D341Med (cell line): ENCODE data around the gene CYP2C18.
"Not testable (repeated sequence)": the region's sequence is repeated elsewhere in the genome, so short reads cannot be mapped to it uniquely, and the experiment has no call there.

Experiments
- DNase-seq: peaks from one replicate; pipeline ENCODE4 v3.0.0; 2012; ENCODE audit warnings: low spot score

The CYP2C18 gene

DNA sequence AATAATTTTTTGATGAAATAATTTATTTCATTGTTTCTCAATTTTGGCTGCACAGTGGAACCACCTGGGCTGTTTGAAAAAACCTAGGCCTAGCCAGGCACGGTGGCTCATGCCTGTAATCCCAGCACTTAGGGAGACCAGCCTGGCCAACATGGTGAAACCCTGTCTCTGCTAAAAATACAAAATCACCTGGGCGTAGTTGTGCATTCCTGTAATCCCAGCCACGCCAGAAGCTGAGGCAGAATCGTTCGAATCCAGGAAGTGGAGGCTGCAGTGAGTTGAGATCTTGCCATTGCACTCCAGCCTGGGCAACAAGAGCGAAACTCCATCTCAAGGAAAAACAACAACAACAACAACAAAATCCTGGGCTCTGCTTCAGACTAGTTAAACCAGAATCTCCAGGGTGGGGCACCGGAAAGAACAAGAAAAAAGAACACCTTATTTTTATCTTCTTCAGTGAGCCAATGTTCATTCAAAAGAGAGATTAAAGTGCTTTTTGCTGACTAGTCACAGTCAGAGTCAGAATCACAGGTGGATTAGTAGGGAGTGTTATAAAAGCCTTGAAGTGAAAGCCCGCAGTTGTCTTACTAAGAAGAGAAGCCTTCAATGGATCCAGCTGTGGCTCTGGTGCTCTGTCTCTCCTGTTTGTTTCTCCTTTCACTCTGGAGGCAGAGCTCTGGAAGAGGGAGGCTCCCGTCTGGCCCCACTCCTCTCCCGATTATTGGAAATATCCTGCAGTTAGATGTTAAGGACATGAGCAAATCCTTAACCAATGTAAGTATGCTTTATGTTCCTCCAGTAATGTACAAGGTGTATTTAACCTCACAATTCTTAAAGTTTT, at the start of gene CYP2C18:
Gene CYP2C18, plus strand, starts transcription at position 516 of the 841 bp plus-strand sequence. Its CDS starts 91 bp downstream, at position 607.
- no peak for DNase-seq

DNA sequence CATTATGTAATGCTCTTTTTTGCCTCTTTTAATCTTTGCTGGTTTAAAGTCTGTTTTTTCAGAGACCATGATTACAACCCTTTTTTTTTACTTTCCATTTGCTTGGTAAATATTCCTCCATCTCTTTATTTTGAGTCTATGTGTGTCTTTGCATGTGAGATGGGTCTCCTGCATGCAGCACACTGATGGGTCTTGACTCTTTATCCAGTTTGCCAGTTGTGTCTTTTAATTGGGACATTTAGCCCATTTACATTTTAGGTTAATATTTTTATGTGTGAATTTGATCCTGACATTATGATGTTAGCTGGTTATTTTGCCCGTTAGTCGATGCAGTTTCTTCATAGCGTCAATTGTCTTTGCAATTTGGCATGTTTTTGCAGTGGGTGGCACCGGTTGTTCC, 45.4 kb upstream of the CYP2C18 start:
- not testable (repeated sequence) for DNase-seq

DNA sequence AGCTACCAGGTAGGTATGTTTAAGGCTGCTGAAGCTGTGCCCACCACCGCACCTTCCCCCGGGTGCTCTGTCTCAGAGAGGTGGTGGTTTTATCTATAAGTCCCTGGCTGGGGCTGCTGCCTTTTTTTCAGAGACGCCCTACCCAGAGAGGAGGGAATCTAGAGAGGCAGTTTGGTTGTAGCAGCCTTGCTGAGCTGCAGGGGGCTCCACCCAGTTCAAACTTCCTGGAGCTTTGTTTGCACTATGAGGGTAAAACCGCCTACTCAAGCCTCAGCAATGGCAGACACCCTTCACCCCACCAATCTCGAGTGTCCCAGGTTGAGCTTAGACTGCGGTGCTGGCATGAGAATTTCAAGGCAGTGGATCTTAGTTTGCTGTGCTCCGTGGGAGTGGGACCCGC, 43.6 kb upstream of the CYP2C18 start:
- no peak for DNase-seq

DNA sequence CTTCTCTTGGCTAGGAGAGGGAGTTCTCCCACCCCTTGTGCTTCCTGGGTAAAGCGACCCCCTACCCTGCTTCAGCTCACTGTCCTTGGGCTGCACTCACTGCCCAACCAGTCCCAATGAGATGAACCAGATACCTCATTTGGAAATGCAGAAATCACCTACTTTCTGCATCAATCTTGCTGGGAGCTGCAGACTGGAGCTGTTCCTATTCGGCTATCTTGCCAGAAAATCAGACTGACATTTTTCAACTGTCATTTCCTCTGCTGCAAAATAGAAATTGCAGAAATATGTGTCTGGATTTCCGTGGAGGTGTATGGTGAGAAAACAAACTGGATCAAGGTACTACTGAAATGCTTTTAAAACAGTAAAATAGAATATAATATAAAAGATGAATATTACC, 43.0 kb upstream of the CYP2C18 start:
- DNase-seq: no peak

DNA sequence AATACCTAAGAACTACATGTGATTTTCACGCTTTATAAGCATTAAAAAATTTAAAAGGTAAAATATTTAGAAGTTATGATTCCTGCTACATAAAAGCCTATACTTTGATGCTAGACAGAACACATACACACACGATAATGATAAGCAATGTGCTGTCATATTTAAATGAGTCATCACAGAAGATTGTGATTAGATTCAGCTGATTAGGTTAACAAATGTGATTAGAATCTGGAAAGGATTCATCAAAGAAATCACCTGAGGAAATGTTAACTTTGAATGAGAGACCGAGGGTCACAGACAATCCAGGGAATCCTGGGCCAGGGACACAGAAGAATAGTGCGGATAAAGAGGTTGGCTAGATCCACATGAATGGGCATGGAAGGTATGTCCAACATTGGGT, 42.0 kb upstream of the CYP2C18 start:
- DNase-seq: no peak

DNA sequence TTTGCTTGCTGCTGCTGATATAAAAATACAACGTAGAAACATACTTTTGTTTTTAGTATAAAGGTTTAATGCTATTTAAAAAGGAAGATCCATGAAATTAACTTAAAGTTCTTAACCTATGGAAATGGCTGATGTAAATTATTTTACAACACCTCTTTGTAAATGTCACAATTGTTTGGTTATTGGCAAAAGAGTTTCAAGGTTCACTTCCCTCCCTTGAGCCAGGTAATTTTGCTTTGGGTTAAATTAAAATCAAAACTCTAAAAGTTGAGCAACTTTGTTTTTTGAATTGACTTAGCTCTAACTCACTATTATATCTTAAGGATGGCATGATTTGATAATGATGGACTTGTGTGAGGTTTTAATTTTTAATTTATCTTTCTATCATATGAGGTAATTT, 39.2 kb upstream of the CYP2C18 start:
- no peak for DNase-seq

DNA sequence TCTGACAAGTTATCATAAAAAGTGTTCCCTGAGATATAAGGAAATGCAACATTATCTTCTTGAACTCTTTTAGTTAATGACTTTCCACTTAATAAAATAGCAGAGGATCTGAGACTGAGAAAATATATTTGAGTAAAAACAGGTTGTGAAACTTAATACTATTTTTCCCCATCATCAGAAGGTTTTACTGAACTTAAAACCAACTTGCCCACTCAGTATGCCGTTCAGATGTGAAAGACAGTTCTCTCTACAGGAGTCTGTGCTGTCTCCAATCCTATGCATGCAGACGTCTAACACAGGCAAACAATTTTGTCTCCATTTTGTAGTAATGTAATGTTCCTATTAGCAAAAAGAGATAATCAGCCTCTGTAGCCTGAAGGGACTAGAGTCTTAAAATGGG, 38.2 kb upstream of the CYP2C18 start:
- no peak for DNase-seq

DNA sequence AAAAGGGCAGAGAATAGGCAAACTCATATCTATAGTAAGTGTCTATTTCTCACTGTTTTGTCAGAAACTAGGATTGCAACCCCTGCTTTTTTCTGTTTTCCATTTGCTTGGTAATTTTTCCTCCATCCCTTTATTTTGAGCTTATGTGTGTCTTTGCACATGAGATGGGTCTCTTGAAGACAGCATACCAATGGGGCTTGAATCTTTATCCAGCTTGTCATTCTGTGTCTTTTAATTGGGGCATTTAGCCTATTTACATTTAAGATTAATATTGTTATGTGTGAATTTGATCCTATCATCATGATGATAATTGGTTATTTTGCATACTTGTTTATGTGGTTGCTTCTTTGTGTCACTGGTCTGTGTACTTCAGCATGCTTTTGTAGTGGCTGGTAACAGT, 28.3 kb upstream of the CYP2C18 start:
- DNase-seq: not testable (repeated sequence)

DNA sequence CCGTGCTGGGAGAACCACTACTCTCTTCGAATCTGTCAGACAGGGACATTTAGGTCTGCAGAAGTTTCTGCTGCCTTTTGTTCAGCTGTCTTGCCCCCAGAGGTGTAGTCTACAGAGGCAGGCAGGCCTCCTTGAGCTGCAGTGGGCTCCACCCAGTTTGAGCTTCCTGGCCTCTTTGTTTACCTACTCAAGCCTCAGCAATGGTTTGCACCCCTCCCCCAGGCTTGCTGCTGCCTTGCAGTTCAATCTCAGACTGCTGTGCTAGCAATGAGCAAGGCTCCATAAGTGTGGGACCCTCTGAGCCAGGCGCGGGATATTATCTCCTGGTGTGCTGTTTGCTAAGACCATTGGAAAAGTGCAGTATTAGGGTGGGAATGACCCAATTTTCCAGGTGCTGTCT, 20.5 kb upstream of the CYP2C18 start:
- not testable (repeated sequence) for DNase-seq

DNA sequence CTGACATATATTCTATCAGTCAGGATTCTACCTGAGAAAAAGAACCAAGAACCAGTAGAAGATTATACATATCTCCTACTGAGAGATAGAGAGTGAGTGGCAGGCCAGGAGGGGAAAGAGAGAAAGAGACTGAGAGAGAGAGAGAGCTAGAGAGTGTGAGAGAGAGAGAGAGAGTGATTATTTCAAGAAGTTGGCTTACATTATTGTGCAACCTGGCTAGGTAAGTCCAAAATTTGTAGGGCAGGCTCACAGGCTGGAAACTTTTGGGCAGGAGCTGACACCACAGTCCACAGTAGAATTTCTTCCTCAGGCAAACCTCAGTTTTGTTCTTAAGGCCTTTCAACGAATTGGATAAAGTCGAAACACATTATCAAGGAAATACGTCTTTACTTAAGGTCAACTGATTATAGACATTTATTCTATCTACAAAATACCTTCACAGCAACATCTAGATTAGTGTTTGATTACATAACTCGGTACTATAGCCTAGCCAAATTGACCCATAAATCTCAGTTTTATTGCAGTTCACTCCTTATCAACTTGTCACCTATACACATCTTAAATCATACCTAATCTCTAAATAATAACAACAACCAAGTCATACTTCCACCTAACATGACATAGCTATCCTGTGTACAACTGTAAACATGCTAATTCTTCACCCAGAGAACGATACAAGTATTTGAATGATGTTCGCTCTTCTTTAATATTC, 17.0 kb upstream of the CYP2C18 start:
- no peak for DNase-seq

DNA sequence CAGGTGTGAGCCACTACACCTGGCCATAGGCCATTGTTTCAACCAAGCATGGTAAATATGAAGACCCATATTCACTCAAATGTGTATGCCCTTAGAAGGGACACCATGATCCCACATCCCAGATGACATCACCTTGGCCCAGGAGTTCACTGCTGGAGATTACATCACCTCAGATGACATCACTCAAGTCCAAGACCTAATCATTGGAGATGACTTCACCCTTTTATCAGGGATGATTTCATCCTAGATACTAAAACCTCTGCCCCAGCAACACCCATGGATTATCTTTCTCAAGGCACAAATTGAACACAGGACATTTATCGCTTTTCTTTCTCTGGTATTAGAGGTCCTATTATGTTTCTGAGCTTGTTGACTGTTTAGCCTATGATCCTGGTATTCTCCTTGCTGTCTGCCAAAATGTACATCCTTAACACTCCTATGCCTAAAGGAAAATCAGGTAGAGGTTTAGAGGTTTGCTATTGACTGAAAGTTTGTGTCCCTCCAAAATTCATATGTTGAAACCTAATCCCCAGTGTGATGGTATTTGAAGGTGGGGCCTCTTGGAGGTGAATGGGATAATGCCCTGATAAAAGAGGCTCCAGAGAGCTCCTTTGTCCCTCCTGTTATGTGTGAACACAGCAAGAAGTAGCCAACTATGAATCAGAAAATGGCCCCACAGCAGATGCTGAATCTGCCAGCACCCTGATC, 9.8 kb upstream of the CYP2C18 start:
- DNase-seq: no peak

DNA sequence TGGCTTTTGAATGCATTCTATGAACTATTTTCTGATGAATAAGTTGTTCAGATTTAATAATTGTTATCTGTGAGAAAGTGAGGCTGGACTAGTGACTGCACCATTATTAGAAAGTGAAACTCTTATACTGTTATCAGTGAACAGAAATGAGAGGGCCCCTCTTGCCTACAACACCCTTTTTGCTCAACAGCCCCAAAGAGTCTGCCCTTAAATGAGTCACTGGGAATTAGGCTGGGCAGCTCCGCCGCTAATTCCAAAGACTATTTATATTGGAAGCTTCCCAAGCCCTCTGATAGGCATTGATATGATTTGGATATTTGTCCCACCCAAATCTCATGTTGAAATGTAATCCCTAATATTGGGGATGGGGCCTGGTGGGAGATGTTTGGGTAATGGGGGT, 7.0 kb upstream of the CYP2C18 start:
- DNase-seq: no peak

DNA sequence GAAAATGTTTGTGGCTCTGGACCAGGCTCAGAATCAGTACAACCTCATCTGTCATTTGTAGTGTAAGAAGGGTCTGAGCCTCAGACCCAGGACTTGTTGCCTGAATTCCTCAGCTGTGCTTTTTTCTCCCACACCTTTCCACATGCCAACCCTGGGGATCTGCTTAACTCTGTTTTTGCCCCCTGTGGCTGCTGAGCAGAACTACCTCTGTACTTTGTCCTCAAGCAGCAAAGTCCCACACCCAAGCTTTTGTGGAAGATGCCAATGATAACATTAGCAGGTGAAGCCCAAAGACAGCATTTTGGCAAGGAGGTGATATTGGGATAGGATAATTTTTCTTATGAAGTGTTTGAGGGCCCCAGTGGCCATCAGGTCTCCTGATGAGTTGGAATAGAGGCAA, 5.8 kb upstream of the CYP2C18 start:
- peak; percentile 13 for DNase-seq

DNA sequence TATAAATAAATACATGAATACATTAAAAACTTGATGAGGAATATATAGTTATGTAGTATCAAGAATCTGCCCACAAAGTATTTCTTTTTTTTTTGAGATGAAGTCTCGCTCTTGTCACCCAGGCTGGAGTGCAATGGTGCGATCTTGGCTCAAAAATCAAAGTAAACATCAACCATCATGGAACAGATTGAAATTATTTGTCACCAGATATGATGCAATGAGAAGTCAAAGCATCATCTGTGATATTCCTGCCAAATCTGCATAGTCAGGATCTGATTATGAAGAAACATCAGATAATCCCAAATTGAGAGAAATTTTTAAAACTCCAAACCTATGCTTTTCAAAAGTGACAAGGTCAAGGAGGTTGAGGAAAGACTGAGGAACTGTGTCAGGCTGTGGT, 5.1 kb upstream of the CYP2C18 start:
- DNase-seq: no peak

DNA sequence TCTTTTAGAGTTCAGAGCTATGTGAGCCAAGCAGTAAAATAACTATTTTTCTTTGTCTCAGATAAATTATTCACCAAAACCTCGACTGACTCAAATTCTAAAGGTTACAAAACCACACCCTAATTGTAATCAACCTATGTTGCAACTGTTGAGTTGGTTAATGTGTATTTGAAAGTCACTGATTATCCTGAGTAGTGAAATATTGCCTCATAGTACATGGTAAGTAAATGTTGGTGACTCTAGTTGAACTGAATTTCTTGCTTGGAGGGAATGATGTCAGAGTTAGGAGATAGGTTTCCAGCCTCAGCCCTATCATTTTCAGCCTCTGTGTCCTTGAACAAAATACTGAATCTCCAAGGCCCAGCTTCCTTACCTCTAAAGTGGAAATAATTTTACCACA, 3.0 kb upstream of the CYP2C18 start:
- no peak for DNase-seq

DNA sequence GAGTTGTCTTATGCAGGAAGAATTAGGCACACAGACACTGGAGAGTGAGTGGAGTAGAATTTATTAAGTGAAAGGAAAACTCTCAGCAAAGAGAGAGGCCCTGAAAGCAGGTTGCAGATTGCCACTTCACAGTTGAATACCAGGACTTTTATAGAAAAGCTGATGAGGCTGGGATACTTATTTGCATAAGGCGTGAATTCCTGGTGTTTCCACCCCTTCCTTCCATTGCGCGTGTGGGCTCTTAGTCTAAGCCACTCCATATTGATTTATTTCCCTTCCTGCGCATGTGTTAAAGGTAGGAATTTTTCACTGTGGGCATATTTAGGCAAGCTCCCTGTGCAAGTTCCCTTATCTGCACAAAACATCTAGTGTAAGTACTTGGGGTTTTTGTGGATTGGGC, 893 bp upstream of the CYP2C18 start:
- DNase-seq: not testable (repeated sequence)

DNA sequence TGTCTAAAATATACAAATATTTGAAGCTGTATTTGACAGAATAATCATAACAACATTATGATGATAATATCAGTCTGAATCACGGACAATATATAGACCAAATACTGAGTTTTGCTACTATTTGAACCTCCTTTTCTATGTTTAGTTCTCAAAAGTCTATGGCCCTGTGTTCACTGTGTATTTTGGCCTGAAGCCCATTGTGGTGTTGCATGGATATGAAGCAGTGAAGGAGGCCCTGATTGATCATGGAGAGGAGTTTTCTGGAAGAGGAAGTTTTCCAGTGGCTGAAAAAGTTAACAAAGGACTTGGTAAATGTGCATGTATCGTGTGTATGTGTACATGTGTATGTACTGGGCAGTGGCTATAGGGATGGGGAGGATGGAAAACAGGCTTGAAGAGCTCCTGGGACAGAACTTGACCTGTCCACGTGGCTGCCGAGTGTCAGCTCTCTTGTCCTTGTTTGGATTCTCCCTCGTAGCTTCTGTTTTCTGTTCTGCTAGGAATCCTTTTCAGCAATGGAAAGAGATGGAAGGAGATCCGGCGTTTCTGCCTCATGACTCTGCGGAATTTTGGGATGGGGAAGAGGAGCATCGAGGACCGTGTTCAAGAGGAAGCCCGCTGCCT, 4.2 kb downstream of the CYP2C18 start:
- no peak for DNase-seq

DNA sequence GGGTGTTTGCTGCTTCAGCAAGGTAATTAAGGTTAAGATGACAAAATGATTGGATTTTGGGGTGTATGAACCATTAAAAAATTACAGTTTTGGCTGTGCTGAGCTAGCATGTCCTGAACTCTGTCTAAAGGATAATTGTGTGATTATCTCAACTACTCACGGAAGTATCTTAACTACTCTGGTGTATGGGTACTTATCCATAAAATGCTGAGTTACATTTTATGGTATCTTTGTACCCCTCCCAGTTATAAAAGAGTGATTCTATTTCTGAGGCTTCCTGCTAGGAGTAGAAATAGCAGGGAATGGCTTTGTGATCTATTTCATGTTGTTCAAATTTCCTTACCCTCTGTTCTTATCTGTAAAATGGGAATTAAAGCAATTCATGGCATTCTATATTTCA, 22.6 kb downstream of the CYP2C18 start:
- DNase-seq: no peak

DNA sequence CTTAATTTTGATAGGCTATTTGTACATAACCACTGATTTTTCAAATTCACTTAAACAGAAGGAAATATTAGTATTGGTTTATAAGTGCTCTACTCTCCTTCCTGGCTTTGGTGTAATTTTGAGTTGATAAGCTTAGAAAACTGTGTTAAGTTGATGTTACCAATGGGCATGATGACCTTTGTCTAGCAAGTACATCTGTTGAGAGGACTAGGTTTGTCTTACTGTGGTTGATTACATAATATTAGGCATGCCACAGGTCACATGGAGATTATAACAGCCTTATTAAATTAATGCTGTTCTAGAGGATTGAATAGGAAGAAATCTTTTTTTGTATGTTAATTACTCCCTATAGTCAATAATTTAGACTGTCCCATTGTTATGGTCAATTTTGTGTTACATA, 27.0 kb downstream of the CYP2C18 start:
- no peak for DNase-seq

DNA sequence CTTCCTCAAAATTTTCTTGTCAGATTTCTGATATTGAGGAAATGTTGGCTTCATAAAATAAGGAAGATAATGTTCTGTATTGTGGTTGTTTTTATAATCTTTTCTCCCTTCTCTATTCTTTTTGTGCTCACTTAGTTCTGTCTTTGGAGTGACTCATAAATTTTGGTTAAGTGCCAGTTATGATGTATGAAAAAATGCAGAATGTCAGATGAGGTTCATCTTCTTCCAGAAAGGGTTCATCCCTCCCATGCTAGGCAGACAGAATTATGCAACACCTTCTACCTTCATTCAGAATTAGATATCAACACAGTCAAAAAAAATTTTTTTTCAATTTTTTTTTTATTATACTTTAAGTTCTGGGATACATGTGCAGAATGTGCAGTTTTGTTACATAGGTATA, 42.3 kb downstream of the CYP2C18 start:
- no peak for DNase-seq

DNA sequence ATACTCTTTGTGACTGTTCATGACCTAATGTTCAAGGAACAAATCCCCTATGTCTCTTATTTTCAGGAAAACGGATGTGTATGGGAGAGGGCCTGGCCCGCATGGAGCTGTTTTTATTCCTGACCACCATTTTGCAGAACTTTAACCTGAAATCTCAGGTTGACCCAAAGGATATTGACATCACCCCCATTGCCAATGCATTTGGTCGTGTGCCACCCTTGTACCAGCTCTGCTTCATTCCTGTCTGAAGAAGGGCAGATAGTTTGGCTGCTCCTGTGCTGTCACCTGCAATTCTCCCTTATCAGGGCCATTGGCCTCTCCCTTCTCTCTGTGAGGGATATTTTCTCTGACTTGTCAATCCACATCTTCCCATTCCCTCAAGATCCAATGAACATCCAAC, 51.7 kb downstream of the CYP2C18 start:
- no peak for DNase-seq

DNA sequence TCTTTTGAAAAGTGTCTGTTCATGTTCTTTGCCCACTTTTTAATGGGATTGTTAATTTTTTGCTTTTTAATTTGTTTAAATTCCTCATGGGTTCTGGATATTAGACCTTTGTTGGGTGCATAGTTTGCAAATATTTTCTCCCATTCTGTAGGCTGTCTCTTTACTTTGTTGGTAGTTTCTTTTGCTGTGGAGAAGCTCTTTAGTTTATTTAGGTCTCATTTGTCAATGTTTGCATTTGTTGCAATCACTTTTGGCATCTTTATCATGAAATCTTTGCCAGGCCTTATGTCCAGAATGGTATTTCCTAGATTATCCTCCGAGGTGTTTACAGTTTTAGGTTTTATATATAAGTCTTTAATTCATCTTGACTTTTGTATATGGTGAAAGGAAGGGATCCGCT, 55.1 kb downstream of the CYP2C18 start:
- no peak for DNase-seq

DNA sequence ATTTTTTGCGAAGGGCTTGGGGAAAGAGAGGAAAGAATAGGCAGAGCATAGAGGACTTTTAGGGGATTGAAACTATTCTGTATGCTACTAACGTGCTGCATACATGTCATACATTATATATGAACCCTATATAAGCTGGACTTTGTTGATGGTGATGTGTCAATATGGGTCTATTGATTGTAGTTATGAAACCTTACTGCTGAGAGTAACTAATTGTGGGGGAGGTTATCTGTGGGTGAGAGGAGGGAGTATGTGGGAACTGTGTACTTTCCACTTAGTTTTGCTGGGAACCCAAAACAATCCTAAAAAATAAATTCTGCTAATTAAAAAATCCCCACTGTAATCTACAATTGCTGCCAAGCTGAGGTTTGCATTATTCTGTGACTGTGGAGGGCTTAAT, 63.6 kb downstream of the CYP2C18 start:
- DNase-seq: no peak
